CD14-positive monocyte (primary cell): ENCODE data around the gene NFS1. TPM values are rescaled to one million over a fixed set of nuclear protein-coding genes. Genes with fewer than 3 reads are reported as not detected.
A peak's percentile ranks its signal among the peaks of the same experiment; 100 is the strongest.

Experiments used
- DNase-seq, 3 donors: peaks; one replicate each; pipeline ENCODE4 v3.0.0-alpha.2; 2011 to 2022
- H2AFZ ChIP-seq: 2 replicates; pipeline ENCODE4 v1.6.0; 2012; ENCODE audit warnings: mild to moderate bottlenecking, low read depth, low read length, inconsistent platforms; ENCODE audit not compliant: insufficient read depth, poor library complexity, severe bottlenecking
- H3K27ac ChIP-seq, 2 donors: 1 replicate in 1 of 2; 2 replicates in 1 of 2; pipeline ENCODE4 v1.5.1; 2012 to 2013; ENCODE audit warnings: low read length in 2 of 2, control low read depth in 1 of 2, inconsistent platforms in 1 of 2, low read depth in 1 of 2, mild to moderate bottlenecking in 1 of 2
- H3K27me3 ChIP-seq, 2 donors: one replicate each; pipeline versions ENCODE4 v1.6.0 to v1.6.1; 2011 to 2013; ENCODE audit warnings: low read length in 2 of 2; ENCODE audit not compliant: control insufficient read depth in 2 of 2, insufficient read depth in 2 of 2
- H3K36me3 ChIP-seq, 2 donors: replicated peaks in 1 of 2; 1 replicate in 1 of 2; 2 replicates in 1 of 2; pipeline versions ENCODE4 v1.5.1 to v1.6.1; 2012 to 2013; ENCODE audit warnings: low read length in 2 of 2, control low read depth in 1 of 2, inconsistent platforms in 1 of 2, mild to moderate bottlenecking in 1 of 2; ENCODE audit not compliant: insufficient read depth in 2 of 2, control insufficient read depth in 1 of 2
- H3K4me1 ChIP-seq, 2 donors: 1 replicate in 1 of 2; 2 replicates in 1 of 2; pipeline versions ENCODE4 v1.5.1 to v1.6.1; 2012 to 2013; ENCODE audit warnings: low read length in 2 of 2, control low read depth in 1 of 2, inconsistent platforms in 1 of 2, mild to moderate bottlenecking in 1 of 2, moderate library complexity in 1 of 2; ENCODE audit not compliant: insufficient read depth in 2 of 2, control insufficient read depth in 1 of 2
- H3K4me2 ChIP-seq: replicated peaks from 2 replicates; pipeline ENCODE3; 2012; ENCODE audit warnings: low read length, moderate library complexity, mild to moderate bottlenecking; ENCODE audit not compliant: poor library complexity, severe bottlenecking; ENCODE audit errors: extremely low read depth
- H3K4me3 ChIP-seq, 3 experiments: fragments of 200-600 bp in 1 of 3; sonication (generic) in 1 of 3; replicated peaks in 1 of 3; 1 replicate in 2 of 3; 2 replicates in 1 of 3; pipeline ENCODE4 v1.5.1; 2011 to 2013; ENCODE audit warnings: low read length in 3 of 3, mild to moderate bottlenecking in 3 of 3, control low read depth in 2 of 3, low read depth in 2 of 3, inconsistent platforms in 1 of 3, moderate library complexity in 1 of 3
- H3K79me2 ChIP-seq: 2 replicates; pipeline ENCODE4 v1.6.0; 2012; ENCODE audit warnings: mild to moderate bottlenecking, control low read depth, inconsistent platforms, low read length, moderate library complexity; ENCODE audit not compliant: insufficient read depth
- H3K9ac ChIP-seq: 2 replicates; pipeline ENCODE4 v1.6.0; 2017; ENCODE audit warnings: low read length, mild to moderate bottlenecking; ENCODE audit not compliant: insufficient read depth, poor library complexity, severe bottlenecking
- H3K9me3 ChIP-seq, 2 donors: replicated peaks in 1 of 2; 1 replicate in 1 of 2; 2 replicates in 1 of 2; pipeline versions ENCODE4 v1.5.1 to v1.6.1; 2012 to 2013; ENCODE audit warnings: low read length in 2 of 2, control low read depth in 1 of 2; ENCODE audit not compliant: control insufficient read depth in 1 of 2, insufficient read depth in 1 of 2
- H4K20me1 ChIP-seq: 2 replicates; pipeline ENCODE4 v1.6.0; 2012; ENCODE audit warnings: mild to moderate bottlenecking, low read length, control low read depth, moderate library complexity; ENCODE audit not compliant: insufficient read depth
- H3K27ac Mint-ChIP-seq, 7 donors: one replicate each; pipeline ENCODE4 v1.8.0; 2020; ENCODE audit warnings: mild to moderate bottlenecking in 7 of 7, mixed read lengths in 7 of 7, moderate library complexity in 6 of 7, inconsistent platforms in 2 of 7
- H3K27me3 Mint-ChIP-seq, 3 donors: one replicate each; pipeline ENCODE4 v1.8.0; 2021 to 2022; ENCODE audit warnings: low read depth in 3 of 3, mild to moderate bottlenecking in 3 of 3, mixed read lengths in 3 of 3, moderate library complexity in 3 of 3, inconsistent platforms in 1 of 3
- H3K36me3 Mint-ChIP-seq, 2 donors: one replicate each; pipeline ENCODE4 v1.8.0; 2020; ENCODE audit warnings: mixed read lengths in 2 of 2, inconsistent platforms in 1 of 2, mild to moderate bottlenecking in 1 of 2
- H3K4me1 Mint-ChIP-seq: one replicate; pipeline ENCODE4 v1.8.0; 2020; ENCODE audit warnings: mild to moderate bottlenecking, mixed read lengths
- H3K4me3 Mint-ChIP-seq, 2 donors: one replicate each; pipeline ENCODE4 v1.8.0; 2020; ENCODE audit warnings: mild to moderate bottlenecking in 2 of 2, mixed read lengths in 2 of 2, moderate library complexity in 1 of 2
- H3K9me3 Mint-ChIP-seq, 7 donors: one replicate each; pipeline ENCODE4 v1.8.0; 2020 to 2022; ENCODE audit warnings: mixed read lengths in 7 of 7, mild to moderate bottlenecking in 6 of 7, moderate library complexity in 6 of 7, inconsistent platforms in 2 of 7
- CTCF ChIP-seq: fragments of 200-600 bp; IDR thresholded peaks from one replicate; pipeline ENCODE4 v1.8.0; 2022; ENCODE audit warnings: antibody characterized with exemption, mild to moderate bottlenecking
- WGBS: methylation state at CpG from one replicate; pipeline ENCODE4 v1.1.5; 2013; ENCODE audit warnings: missing lambda C conversion rate; ENCODE audit not compliant: insufficient coverage; 5-methylcytosine and 5-hydroxymethylcytosine counted together
- intact Hi-C, 2 donors: fragments of 100-400 bp; cut with micrococcal nuclease; formaldehyde crosslinking; loops; one replicate each; pipeline versions ENCODE4 v1.15.0 to v1.15.1; 2023
- polyA plus RNA-seq, 3 donors: library from polyadenylated mRNA; depleted of rRNA in 1 of 3; unstranded in 2 of 3; stranded (reverse) in 1 of 3; fragments of 300-500 nt in 2 of 3; fragments of >200 nt in 1 of 3; fragmentation: Illumina TruSeq in 2 of 3; gene quantifications; 1 replicate in 2 of 3; 2 replicates in 1 of 3; pipeline ENCODE4 v1.2.3, GENCODE V29; 2012 to 2021

NFS1 gene
- polyA plus RNA-seq, 3 donors = 18.1 to 21.4 (median 19.2) TPM

DNA sequence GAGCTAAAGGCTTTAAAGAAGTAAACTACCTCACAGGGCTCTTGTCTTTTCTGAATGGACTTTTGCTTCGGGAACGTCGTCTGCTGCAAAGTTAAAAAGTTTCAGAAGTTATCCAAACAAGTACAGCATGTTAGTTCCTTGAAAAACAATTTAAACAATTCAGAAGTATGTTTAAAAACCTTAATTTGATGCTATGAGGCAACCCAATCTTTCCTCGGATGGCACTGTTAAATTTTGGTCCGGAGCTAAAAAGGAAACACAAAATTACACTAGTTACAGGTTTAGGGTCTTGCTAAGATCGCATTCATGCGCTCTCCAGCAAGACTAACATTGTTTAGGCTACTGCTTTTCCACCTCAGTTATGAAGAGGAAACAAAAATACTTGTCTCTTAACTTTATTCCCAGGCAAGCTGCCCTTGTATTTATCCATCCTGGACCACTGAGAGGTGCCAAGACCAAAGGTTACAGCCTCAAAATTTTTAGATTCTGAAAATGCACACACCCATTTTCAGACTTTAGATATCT, 30.2 kb upstream of the NFS1 start:
- peaks cover 95 to 98% of the 10 kb centered on the region in 2 donors for H3K36me3 ChIP-seq
- no peak overlapping the region for H3K4me3 ChIP-seq
- no peak overlapping the region for H3K27ac Mint-ChIP-seq
- H3K27me3 ChIP-seq = no peaks in the 10 kb centered on the region
- no peak for DNase-seq
- intact Hi-C loops = no loop called here
- no peak overlapping the region for H3K4me2 ChIP-seq
- H2AFZ ChIP-seq = no peak overlapping the region
- WGBS = no CpG with 5 or more reads among the region's 7 CpGs
- no peaks in the 10 kb centered on the region for H3K9me3 ChIP-seq
- peaks cover 0 to 2% (median 0%) of the 10 kb centered on the region in 7 donors for H3K9me3 Mint-ChIP-seq
- H3K27me3 Mint-ChIP-seq = peaks cover 0 to 2% (median 0%) of the 10 kb centered on the region in 3 donors
- H3K27ac ChIP-seq = no peak overlapping the region
- no peak for TF ChIP-seq CTCF
- no peak overlapping the region for H3K4me3 Mint-ChIP-seq
- H3K36me3 Mint-ChIP-seq = peaks cover 74 to 95% of the 10 kb centered on the region in 2 donors
- H3K4me1 ChIP-seq = no peaks in the 10 kb centered on the region
- peaks cover 100% of the 10 kb centered on the region for H4K20me1 ChIP-seq
- peaks cover 96% of the 10 kb centered on the region for H3K79me2 ChIP-seq
- H3K9ac ChIP-seq = no peak overlapping the region
- H3K4me1 Mint-ChIP-seq = peaks cover 2% of the 10 kb centered on the region

- peaks cover 75 to 95% of the 10 kb centered on the region in 2 donors for H3K36me3 Mint-ChIP-seq
- Histone ChIP-seq H3K36me3 (peaks cover 94 to 98% of the 10 kb centered on the region in 2 donors), H2AFZ (no peak overlapping the region), H3K4me3 (no peak overlapping the region), H3K27ac (peak overlapping the region; percentile 0 to 2), H3K4me1 (no peaks in the 10 kb centered on the region), H3K27me3 (no peaks in the 10 kb centered on the region), H4K20me1 (peaks cover 100% of the 10 kb centered on the region), H3K9ac (no peak overlapping the region), H3K9me3 (no peaks in the 10 kb centered on the region), H3K79me2 (peaks cover 94% of the 10 kb centered on the region), H3K4me2 (no peak overlapping the region)
- H3K27ac Mint-ChIP-seq = peak overlapping the region in 5 of 7 donors; percentile 7 to 74 (median 58)
- DNase-seq = peak; percentile 38 to 55 (median 51)
- no peak for TF ChIP-seq CTCF
- peaks cover 0 to 5% (median 0%) of the 10 kb centered on the region in 3 donors for H3K27me3 Mint-ChIP-seq
- intact Hi-C loops = no loop called here
- H3K4me3 Mint-ChIP-seq = no peak overlapping the region
- H3K4me1 Mint-ChIP-seq = no peaks in the 10 kb centered on the region
- peaks cover 0 to 2% (median 0%) of the 10 kb centered on the region in 7 donors for H3K9me3 Mint-ChIP-seq
- WGBS = 80% methylated on average over 8 of the region's 20 CpGs
Measured at GRCh38 chr20:35726842-35727711, 27.9 kb upstream of the NFS1 start.
